Muscle of leg (tissue), 11 donors: Measurements from ENCODE around the gene SCN11A. TPM values are rescaled to one million over a fixed set of nuclear protein-coding genes. Genes with fewer than 3 reads are reported as not detected.

ENCODE experiments used
- DNase-seq: peaks from one replicate; pipeline ENCODE4 v3.0.0; 2013
- H3K27ac ChIP-seq: one replicate; pipeline ENCODE4 v1.5.1; 2013; ENCODE audit warnings: mild to moderate bottlenecking, low read length, control low read depth
- H3K27me3 ChIP-seq: one replicate; pipeline ENCODE4 v1.6.1; 2013; ENCODE audit warnings: low read length; ENCODE audit not compliant: control insufficient read depth, insufficient read depth
- H3K36me3 ChIP-seq: one replicate; pipeline ENCODE4 v1.6.1; 2013; ENCODE audit warnings: low read length; ENCODE audit not compliant: control insufficient read depth, insufficient read depth
- H3K4me1 ChIP-seq: one replicate; pipeline ENCODE4 v1.6.1; 2013; ENCODE audit warnings: low read length; ENCODE audit not compliant: control insufficient read depth, insufficient read depth
- H3K4me3 ChIP-seq: one replicate; pipeline ENCODE4 v1.5.1; 2013; ENCODE audit warnings: low read length, control low read depth
- H3K9me3 ChIP-seq: replicated peaks from 2 replicates; pipeline ENCODE4 v1.6.1; 2013; ENCODE audit warnings: low read depth, low read length; ENCODE audit not compliant: control insufficient read depth
- WGBS: methylation state at CpG from one replicate; pipeline ENCODE4 v1.1.5; 2013; ENCODE audit warnings: missing lambda C conversion rate; ENCODE audit not compliant: insufficient coverage; 5-methylcytosine and 5-hydroxymethylcytosine counted together
- polyA plus RNA-seq, 8 donors: library from polyadenylated mRNA; unstranded; fragments of 120-200 nt; gene quantifications; one replicate each; pipeline versions ENCODE4 v1.2.1 to v1.2.3, GENCODE V29; 2013; ENCODE audit warnings: inconsistent platforms in 1 of 8, low replicate concordance in 1 of 8; ENCODE audit not compliant: insufficient read length in 8 of 8, insufficient read depth in 1 of 8
- total RNA-seq: library from RNA; stranded (reverse); fragments of 120-200 nt; gene quantifications from one replicate; pipeline ENCODE4 v1.2.4, GENCODE V29; 2013

SCN11A gene
- total and polyA plus RNA-seq, 9 donors, result 0.91 to 2.9 (median 1.8) TPM

DNA sequence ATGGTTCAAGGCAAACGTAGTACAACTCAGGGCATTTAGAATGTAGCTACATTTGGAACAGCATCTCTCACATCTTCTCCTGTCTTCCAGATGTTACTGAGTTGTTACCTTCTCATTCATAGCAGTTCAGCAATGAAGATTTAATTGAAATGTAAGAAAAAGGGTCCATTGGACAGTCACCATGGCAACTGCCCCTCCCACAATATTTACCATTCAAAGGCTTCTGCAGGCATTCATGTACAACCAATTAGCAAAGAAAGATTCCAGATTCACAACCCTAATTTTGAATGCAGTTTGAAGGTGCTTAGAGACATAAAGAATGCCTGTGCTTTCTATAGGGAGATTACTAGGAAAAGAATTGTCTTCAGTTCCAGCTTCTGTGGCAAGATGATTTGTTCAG, 22.2 kb downstream of the SCN11A start:
- Histone ChIP-seq H3K27me3 (no peaks in the 10 kb centered on the region), H3K4me1 (no peaks in the 10 kb centered on the region), H3K36me3 (no peaks in the 10 kb centered on the region), H3K9me3 (no peaks in the 10 kb centered on the region), H3K27ac (no peak overlapping the region), H3K4me3 (no peak overlapping the region)
- WGBS, result no CpG with 5 or more reads among the region's 1 CpG
- no peak for DNase-seq

DNA sequence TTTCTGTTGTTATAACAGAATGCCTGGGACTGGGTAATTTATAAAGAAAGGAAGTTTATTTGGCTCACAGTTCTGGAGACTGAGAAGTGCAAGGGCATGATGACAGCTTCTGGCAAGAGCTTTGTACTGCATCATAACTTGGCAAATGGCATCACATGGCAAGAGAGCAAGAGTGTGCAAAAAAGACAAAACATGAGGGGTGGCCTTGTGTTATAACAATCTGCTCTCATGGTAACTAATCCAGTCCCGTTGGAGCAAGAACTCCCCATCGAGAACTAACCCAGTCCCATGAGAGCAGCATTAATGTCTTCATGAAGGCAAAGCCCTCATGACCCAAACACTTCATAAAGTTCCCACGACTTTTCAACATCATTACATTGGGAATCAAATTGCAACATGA, 23.2 kb downstream of the SCN11A start:
- H3K27me3 ChIP-seq, result no peaks in the 10 kb centered on the region
- no peak overlapping the region for H3K27ac ChIP-seq
- H3K9me3 ChIP-seq, result no peaks in the 10 kb centered on the region
- H3K36me3 ChIP-seq, result no peaks in the 10 kb centered on the region
- no peak overlapping the region for H3K4me3 ChIP-seq
- H3K4me1 ChIP-seq, result no peaks in the 10 kb centered on the region
- WGBS, result 50% methylated on average over 2 of the region's 3 CpGs
- DNase-seq, result no peak

DNA sequence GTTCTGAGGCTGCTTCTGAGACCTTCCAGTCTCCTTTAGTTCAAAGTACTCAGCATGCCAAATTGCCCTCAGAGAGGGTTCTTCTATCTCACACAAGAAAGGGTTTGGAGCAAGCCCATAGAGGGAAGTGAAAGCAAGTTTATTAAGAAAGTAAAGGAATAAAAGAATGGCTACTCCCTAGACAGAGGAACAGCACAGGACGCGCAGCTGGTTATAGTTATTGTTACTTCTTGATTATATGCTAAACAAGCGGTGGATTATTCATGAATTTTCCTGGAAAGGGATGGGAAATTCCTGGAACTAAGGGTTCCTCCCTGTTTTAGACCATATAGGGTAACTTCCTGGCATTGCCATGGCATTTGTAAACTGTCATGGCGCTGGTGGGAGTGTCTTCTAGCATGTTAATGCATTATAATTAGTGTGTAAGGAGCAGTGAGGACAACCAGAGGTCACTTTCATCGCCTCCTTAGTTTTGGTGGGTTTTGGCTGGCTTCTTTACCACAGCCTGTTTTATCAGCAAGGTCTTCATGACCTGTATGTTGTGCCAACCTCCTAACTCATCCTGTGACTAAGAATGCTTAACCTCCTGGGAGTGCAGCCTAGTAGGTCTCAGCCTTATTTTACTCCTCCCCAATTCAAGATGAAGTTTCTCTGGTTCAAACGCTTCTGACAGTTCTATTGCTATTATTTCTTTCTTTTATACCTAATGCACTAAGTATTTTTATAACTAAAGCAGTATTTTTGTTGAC, 26.3 kb downstream of the SCN11A start:
- peak; percentile 14 for DNase-seq
- Histone ChIP-seq H3K4me3 (no peak overlapping the region), H3K27ac (no peak overlapping the region), H3K27me3 (no peaks in the 10 kb centered on the region), H3K9me3 (no peaks in the 10 kb centered on the region), H3K36me3 (no peaks in the 10 kb centered on the region), H3K4me1 (no peaks in the 10 kb centered on the region)
- 75% methylated on average over 3 of the region's 6 CpGs for WGBS

DNA sequence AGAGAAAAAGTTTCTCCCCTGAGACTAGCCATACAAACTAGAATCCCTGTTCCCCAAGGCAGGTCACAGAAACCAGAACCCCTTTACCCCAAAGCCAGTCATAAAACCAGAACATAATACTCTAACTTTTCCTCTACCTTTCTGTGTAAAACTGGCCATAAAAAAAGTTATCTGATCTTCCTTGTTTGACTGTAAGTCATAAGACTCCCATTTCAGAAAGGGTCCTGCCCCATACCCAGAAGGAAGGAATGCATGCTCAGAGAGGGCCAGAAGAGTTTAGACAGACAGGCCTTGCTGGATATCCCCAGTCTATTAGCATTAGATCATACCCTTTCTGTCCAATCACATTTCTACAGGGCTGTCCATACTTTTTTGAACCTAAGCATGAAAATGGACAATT, 27.2 kb downstream of the SCN11A start:
- Histone ChIP-seq H3K4me1 (no peaks in the 10 kb centered on the region), H3K27ac (no peak overlapping the region), H3K4me3 (no peak overlapping the region), H3K9me3 (no peaks in the 10 kb centered on the region), H3K27me3 (no peaks in the 10 kb centered on the region), H3K36me3 (no peaks in the 10 kb centered on the region)
- DNase-seq, result no peak

GRCh38 chr3:39022286-39022630, 29.5 kb downstream of the SCN11A start:
- Histone ChIP-seq H3K27ac (no peak overlapping the region), H3K4me3 (no peak overlapping the region), H3K4me1 (no peaks in the 10 kb centered on the region), H3K9me3 (no peaks in the 10 kb centered on the region), H3K36me3 (no peaks in the 10 kb centered on the region), H3K27me3 (no peaks in the 10 kb centered on the region)
- DNase-seq, result no peak

GRCh38 chr3:39021465-39022285, 30.1 kb downstream of the SCN11A start:
- H3K4me3 ChIP-seq, result no peak overlapping the region
- H3K27ac ChIP-seq, result no peak overlapping the region
- H3K4me1 ChIP-seq, result no peaks in the 10 kb centered on the region
- no peaks in the 10 kb centered on the region for H3K9me3 ChIP-seq
- no peaks in the 10 kb centered on the region for H3K27me3 ChIP-seq
- H3K36me3 ChIP-seq, result no peaks in the 10 kb centered on the region
- WGBS, result 78% methylated on average over 2 of the region's 4 CpGs
- DNase-seq, result no peak

GRCh38 chr3:39021029-39021428, 30.7 kb downstream of the SCN11A start:
- Histone ChIP-seq H3K4me1 (no peaks in the 10 kb centered on the region), H3K36me3 (no peaks in the 10 kb centered on the region), H3K9me3 (no peaks in the 10 kb centered on the region), H3K27ac (no peak overlapping the region), H3K4me3 (no peak overlapping the region), H3K27me3 (no peaks in the 10 kb centered on the region)
- WGBS, result 100% methylated on average over 1 of the region's 1 CpG
- DNase-seq, result no peak

GRCh38 chr3:39019299-39019698, 32.4 kb downstream of the SCN11A start:
- no CpG with 5 or more reads among the region's 2 CpGs for WGBS

DNA sequence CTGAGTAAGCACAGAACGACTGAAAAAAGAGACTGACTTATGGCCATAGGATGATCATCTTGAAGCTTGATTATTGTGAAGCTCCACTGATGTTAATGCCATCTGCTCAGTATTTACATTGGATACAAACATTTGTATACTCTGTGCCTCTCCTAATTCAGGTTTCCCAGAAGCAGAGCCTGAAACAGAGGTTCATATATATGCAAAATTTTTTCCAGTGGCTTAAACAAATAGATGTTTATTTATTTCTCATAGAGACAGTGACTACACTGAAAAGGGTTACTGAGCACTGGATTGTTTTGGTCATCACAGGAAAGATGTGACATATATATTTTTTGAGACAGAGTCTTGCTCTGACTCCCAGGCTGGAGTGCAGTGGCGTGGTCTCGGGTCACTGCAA, 36.3 kb downstream of the SCN11A start:
- WGBS, result no CpG with 5 or more reads among the region's 3 CpGs
- Histone ChIP-seq H3K4me3 (no peak overlapping the region), H3K27me3 (no peaks in the 10 kb centered on the region), H3K27ac (no peak overlapping the region), H3K36me3 (no peaks in the 10 kb centered on the region), H3K4me1 (no peaks in the 10 kb centered on the region), H3K9me3 (no peaks in the 10 kb centered on the region)
- no peak for DNase-seq

More at GRCh38 chr3:39019299-39019698, 32.4 kb downstream of the SCN11A start:
- no peak overlapping the region for H3K4me3 ChIP-seq
- no peak for DNase-seq
- no peaks in the 10 kb centered on the region for H3K36me3 ChIP-seq
- H3K27me3 ChIP-seq, result no peaks in the 10 kb centered on the region
- H3K27ac ChIP-seq, result no peak overlapping the region
- H3K9me3 ChIP-seq, result no peaks in the 10 kb centered on the region
- H3K4me1 ChIP-seq, result no peaks in the 10 kb centered on the region

- Histone ChIP-seq H3K4me1 (no peaks in the 10 kb centered on the region), H3K4me3 (no peak overlapping the region), H3K27ac (no peak overlapping the region), H3K9me3 (no peaks in the 10 kb centered on the region), H3K27me3 (no peaks in the 10 kb centered on the region), H3K36me3 (no peaks in the 10 kb centered on the region)
- DNase-seq, result no peak
- WGBS, result 80% methylated on average over 1 of the region's 4 CpGs
Measured at GRCh38 chr3:39013921-39014509, 37.7 kb downstream of the SCN11A start.
